K562 (cell line): Measurements from ENCODE around the gene DZIP1.

Experiments
- CBFA2T3 ChIP-seq: fragments of 450-650 bp; IDR thresholded peaks from 2 replicates; pipeline ENCODE4 v1.6.1; 2017
- CTCF ChIP-seq, 3 experiments: IDR thresholded peaks in 2 of 3; conservative IDR thresholded peaks in 1 of 3; 2 replicates each; pipeline ENCODE4 v1.5.1; 2011 to 2012; ENCODE audit warnings: low read length in 3 of 3, mild to moderate bottlenecking in 3 of 3, control low read depth in 2 of 3, improper control_type of control experiment in 1 of 3, inconsistent platforms in 1 of 3, low read depth in 1 of 3, mixed read lengths in 1 of 3, moderate library complexity in 1 of 3; ENCODE audit not compliant: insufficient read depth in 2 of 3
- MITF ChIP-seq: IDR thresholded peaks from 2 replicates; pipeline ENCODE4 v1.6.1; 2014; ENCODE audit warnings: antibody characterized with exemption
- NFIC ChIP-seq: fragments of 450-650 bp; IDR thresholded peaks from 2 replicates; pipeline ENCODE4 v1.6.1; 2017; ENCODE audit warnings: mild to moderate bottlenecking, inconsistent platforms
- RAD21 ChIP-seq, 2 experiments: fragments of 250-450 bp in 1 of 2; fragments of 450-650 bp in 1 of 2; sonication (Bioruptor Pico) in 1 of 2; formaldehyde crosslinking in 1 of 2; IDR thresholded peaks in 1 of 2; conservative IDR thresholded peaks in 1 of 2; 2 replicates each; pipeline versions ENCODE4 v1.4.0 to v1.8.0; 2020 to 2022; ENCODE audit warnings: mild to moderate bottlenecking in 2 of 2, moderate library complexity in 1 of 2
- TAF1 ChIP-seq: IDR thresholded peaks from 2 replicates; pipeline ENCODE4 v1.6.1; 2011; ENCODE audit warnings: mild to moderate bottlenecking, low read length, moderate library complexity; ENCODE audit not compliant: insufficient read depth, control insufficient read depth, severe bottlenecking; ENCODE audit errors: extremely low read depth

GRCh38 chr13:95679722-95680121 is 35.2 kb upstream of the DZIP1 start:
- TF ChIP-seq CTCF (IDR thresholded peaks at IDR 0.05 in 2 of 3, conservative IDR thresholded peaks at IDR 0.05 in 1 of 3; ENCODE audit: insufficient read depth in 2 of 3, low read depth in 1 of 3, low read length in 3 of 3) (no peak), RAD21 (CRISPR knock-in tag; conservative IDR thresholded peaks at IDR 0.05 in 1 of 2, IDR thresholded peaks at IDR 0.05 in 1 of 2) (no peak), TAF1 (no peak), MITF (no peak), NFIC (no peak), CBFA2T3 (no peak)
